GM19395 (cell line): ENCODE measurements around the gene FAM98B.

Experiments used
- ATAC-seq: cut with Tn5 transposase; IDR thresholded peaks from one replicate; pipeline ENCODE4 v1.9.1; 2021; ENCODE audit warnings: mild to moderate bottlenecking, moderate library complexity; ENCODE audit not compliant: unreplicated experiment

FAM98B gene

DNA sequence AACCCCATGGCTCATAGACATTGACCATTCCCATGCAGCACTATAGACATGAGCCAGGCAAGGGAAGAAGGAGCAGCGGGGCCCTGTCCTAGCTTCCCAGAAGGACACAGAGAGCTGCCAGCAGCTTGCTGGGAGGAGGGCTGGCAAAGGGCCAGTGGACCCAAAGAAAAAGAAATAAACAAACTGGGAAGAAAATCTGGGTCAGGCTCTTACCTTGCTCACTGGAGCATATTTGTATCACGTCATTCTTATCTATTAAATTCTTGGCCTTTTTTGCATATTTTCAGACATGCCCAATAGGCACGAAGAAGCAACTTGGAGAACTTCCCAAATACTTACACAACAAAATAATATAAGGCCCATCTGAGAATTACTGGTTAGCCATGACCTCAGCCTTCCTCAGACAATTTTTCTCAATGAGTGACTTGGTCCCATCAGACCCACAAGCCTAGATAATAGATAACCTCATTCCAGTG, 82.3 kb downstream of the FAM98B start:
- no peak for ATAC-seq
